GM06990 (cell line): ENCODE results near the gene BRPF1.

ENCODE experiments used
- DNase-seq: peaks from one replicate; pipeline ENCODE4 v3.0.0-alpha.2; 2011; ENCODE audit not compliant: insufficient read length; ENCODE audit errors: extremely low read depth
- H3K27me3 ChIP-seq: replicated peaks from 2 replicates; pipeline ENCODE4 v1.6.0; 2011; ENCODE audit warnings: low read length; ENCODE audit not compliant: control insufficient read depth, insufficient read depth
- H3K36me3 ChIP-seq: 2 replicates; pipeline ENCODE4 v1.5.1; 2011; ENCODE audit warnings: low read length; ENCODE audit not compliant: control insufficient read depth, insufficient read depth
- H3K4me3 ChIP-seq: replicated peaks from 2 replicates; pipeline ENCODE4 v1.5.1; 2011; ENCODE audit warnings: low read depth, mild to moderate bottlenecking, control low read depth, low read length
- TF ChIP-seq, protein P1 (sequence below): IDR thresholded peaks from 2 replicates; pipeline ENCODE4 v1.5.1; 2011; ENCODE audit warnings: low read length, control low read depth, mild to moderate bottlenecking, inconsistent platforms; ENCODE audit not compliant: insufficient read depth, poor library complexity, severe bottlenecking

Gene BRPF1

DNA sequence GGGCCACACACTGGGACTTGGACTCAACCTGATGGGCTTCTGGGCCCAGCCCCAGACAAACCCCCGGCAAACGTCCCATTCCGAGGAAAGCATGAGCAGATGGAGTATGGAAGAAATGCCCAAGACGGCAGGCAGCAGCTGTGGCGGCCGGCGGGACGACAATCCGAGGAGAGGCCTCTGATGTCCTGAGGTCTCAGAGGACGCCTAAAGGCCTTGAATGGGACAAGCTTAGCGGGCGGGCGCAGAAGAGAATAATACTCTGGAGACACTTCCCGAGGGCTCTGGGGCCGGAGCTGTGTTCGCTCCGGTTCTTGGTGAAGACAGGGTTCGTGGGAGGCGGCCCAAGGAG is 17.7 kb downstream of the BRPF1 start:
- Histone ChIP-seq H3K27me3 (no peaks in the 10 kb centered on the region), H3K36me3 (peaks cover 26% of the 10 kb centered on the region), H3K4me3 (peak overlapping the region; percentile 86)
- DNase-seq, result no peak
- TF ChIP-seq, protein P1, sequence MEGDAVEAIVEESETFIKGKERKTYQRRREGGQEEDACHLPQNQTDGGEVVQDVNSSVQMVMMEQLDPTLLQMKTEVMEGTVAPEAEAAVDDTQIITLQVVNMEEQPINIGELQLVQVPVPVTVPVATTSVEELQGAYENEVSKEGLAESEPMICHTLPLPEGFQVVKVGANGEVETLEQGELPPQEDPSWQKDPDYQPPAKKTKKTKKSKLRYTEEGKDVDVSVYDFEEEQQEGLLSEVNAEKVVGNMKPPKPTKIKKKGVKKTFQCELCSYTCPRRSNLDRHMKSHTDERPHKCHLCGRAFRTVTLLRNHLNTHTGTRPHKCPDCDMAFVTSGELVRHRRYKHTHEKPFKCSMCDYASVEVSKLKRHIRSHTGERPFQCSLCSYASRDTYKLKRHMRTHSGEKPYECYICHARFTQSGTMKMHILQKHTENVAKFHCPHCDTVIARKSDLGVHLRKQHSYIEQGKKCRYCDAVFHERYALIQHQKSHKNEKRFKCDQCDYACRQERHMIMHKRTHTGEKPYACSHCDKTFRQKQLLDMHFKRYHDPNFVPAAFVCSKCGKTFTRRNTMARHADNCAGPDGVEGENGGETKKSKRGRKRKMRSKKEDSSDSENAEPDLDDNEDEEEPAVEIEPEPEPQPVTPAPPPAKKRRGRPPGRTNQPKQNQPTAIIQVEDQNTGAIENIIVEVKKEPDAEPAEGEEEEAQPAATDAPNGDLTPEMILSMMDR, result no peak

DNA sequence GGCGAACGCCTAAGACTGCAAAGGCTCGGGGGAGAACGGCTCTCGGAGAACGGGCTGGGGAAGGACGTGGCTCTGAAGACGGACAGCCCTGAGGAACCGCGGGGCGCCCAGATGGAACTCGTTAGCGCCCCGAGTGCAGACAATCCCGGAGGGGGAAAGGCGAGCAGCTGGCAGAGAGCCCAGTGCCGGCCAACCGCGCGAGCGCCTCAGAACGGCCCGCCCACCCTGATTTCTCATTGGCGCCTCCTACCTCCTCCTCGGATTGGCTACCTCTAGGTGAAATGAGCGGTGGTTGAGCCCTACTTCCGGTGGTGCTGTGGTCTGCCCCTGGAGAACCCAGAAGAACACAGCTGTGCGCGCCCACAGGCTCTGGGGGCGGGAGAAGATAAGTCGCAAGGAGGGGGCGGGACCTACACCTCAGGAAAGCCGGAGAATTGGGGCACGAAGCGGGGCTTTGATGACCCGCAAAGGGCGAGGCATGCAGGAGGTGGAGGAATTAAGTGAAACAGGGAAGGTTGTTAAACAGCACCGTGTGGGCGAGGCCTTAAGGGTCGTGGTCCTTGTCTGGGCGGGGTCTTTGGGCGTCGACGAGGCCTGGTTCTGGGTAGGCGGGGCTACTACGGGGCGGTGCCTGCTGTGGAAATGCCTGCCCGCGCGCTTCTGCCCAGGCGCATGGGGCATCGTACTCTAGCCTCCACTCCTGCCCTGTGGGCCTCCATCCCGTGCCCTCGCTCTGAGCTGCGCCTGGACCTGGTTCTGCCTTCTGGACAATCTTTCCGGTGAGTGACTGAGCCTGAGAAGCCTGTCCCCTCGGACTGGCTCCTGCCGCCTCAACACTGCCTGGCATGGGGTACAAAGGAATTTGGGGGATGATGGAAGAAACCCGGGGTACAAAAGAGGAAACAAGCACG is 18.4 kb downstream of the BRPF1 start, which contains the start of gene OGG1:
OGG1 (plus strand) TSS at position 308 of the 911 bp plus-strand sequence; CDS start at position 643, 335 bp downstream.
- DNase-seq, result peak; percentile 93
- peaks cover 25% of the 10 kb centered on the region for H3K36me3 ChIP-seq
- H3K4me3 ChIP-seq, result peak within 1 kb of the TSS; percentile 86
- H3K27me3 ChIP-seq, result no peaks in the 10 kb centered on the region
- TF ChIP-seq, protein P1, result no peak

GRCh38 chr3:9750556-9751411 is 19.2 kb downstream of the BRPF1 start:
- TF ChIP-seq, protein P1, result no peak
- peak overlapping the region; percentile 86 for H3K4me3 ChIP-seq
- H3K27me3 ChIP-seq, result no peaks in the 10 kb centered on the region
- peaks cover 18% of the 10 kb centered on the region for H3K36me3 ChIP-seq
- peak; percentile 40 for DNase-seq

DNA sequence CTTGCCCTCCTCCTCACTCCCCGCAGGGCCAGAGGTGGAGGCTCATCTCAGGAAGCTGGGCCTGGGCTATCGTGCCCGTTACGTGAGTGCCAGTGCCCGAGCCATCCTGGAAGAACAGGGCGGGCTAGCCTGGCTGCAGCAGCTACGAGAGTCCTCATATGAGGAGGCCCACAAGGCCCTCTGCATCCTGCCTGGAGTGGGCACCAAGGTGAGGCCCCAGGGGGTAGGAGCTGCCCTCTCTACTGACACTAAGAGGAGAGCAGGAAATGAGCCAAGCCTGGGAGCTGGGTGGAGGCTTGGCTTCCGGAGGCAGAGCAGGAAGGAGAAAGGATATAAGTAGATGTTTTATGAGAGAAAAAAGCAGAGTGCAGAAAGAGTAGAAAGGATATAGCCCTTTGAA is 23.1 kb downstream of the BRPF1 start:
- H3K4me3 ChIP-seq, result no peak overlapping the region
- no peak for DNase-seq
- TF ChIP-seq, protein P1, result no peak
- no peaks in the 10 kb centered on the region for H3K27me3 ChIP-seq
- peaks cover 15% of the 10 kb centered on the region for H3K36me3 ChIP-seq

- TF ChIP-seq, protein P1, result no peak
- H3K36me3 ChIP-seq, result peaks cover 15% of the 10 kb centered on the region
Observed at GRCh38 chr3:9757427-9757826, 25.9 kb downstream of the BRPF1 start.

More at GRCh38 chr3:9757427-9757826, 25.9 kb downstream of the BRPF1 start:
- no peak overlapping the region for H3K4me3 ChIP-seq
- no peak for DNase-seq
- H3K27me3 ChIP-seq, result no peaks in the 10 kb centered on the region
